H1 (cell line): ENCODE data around the gene RTN4RL2. TPM values are rescaled to one million over a fixed set of nuclear protein-coding genes. Genes with fewer than 3 reads are reported as not detected.

ENCODE experiments used
- CTCF ChIA-PET: fragments of 300-600 bp; sonication (Branson Sonifier 250); formaldehyde crosslinking; loops from one replicate; lab custom pipeline; 2021; ENCODE audit not compliant: partially characterized antibody; lab: Charles Lee
- POLR2A ChIA-PET: fragments of 300-600 bp; sonication (Branson Sonifier 250); formaldehyde crosslinking; loops from one replicate; lab custom pipeline; 2021; ENCODE audit warnings: inconsistent platforms; ENCODE audit not compliant: partially characterized antibody; lab: Charles Lee
- DNase-seq, 2 experiments: peaks; one replicate each; pipeline versions ENCODE4 v3.0.0 to v3.0.0-alpha.2; 2010 to 2022; ENCODE audit warnings: low spot score in 2 of 2, low read depth in 1 of 2, mixed read lengths in 1 of 2
- FAIRE-seq: peaks from 2 replicates; lab custom pipeline; 2011; peaks lifted over from hg19 to GRCh38; lab: Jason Lieb, UNC
- H2AFZ ChIP-seq: 2 replicates; pipeline ENCODE4 v1.8.1; 2012; ENCODE audit warnings: low read length, inconsistent platforms
- H2AK5ac ChIP-seq: 2 replicates; pipeline ENCODE4 v1.6.1; 2013; ENCODE audit warnings: low read depth, low read length
- H2BK120ac ChIP-seq: replicated peaks from 2 replicates; pipeline ENCODE3; 2013; ENCODE audit warnings: low read depth, low read length, inconsistent platforms
- H2BK12ac ChIP-seq: 2 replicates; pipeline ENCODE4 v1.6.1; 2013; ENCODE audit warnings: low read depth, low read length
- H2BK15ac ChIP-seq: 2 replicates; pipeline ENCODE4 v1.6.1; 2013; ENCODE audit warnings: low read length
- H2BK20ac ChIP-seq: 2 replicates; pipeline ENCODE4 v1.6.1; 2013; ENCODE audit warnings: low read length
- H2BK5ac ChIP-seq: 2 replicates; pipeline ENCODE4 v1.6.1; 2013; ENCODE audit warnings: low read depth, low read length
- H3K14ac ChIP-seq: 2 replicates; pipeline ENCODE4 v1.6.1; 2013; ENCODE audit warnings: inconsistent platforms; ENCODE audit not compliant: insufficient read length
- H3K18ac ChIP-seq: 2 replicates; pipeline ENCODE4 v1.6.1; 2013; ENCODE audit warnings: low read length; ENCODE audit errors: extremely low read depth
- H3K23ac ChIP-seq: 2 replicates; pipeline ENCODE4 v1.6.1; 2013; ENCODE audit warnings: inconsistent platforms; ENCODE audit not compliant: insufficient read length
- H3K23me2 ChIP-seq: 2 replicates; pipeline ENCODE4 v1.6.1; 2013; ENCODE audit warnings: low read depth, low read length
- H3K27ac ChIP-seq: 2 replicates; pipeline ENCODE4 v1.6.1; 2011; ENCODE audit warnings: low read depth, low read length, inconsistent platforms
- H3K27me3 ChIP-seq, 4 experiments: replicated peaks in 1 of 4; 1 replicate in 1 of 4; 2 replicates in 3 of 4; pipeline versions ENCODE4 v1.6.1 to v1.8.1; 2011 to 2013; ENCODE audit warnings: low read length in 3 of 4, mild to moderate bottlenecking in 3 of 4, inconsistent platforms in 2 of 4, mixed read lengths in 2 of 4, moderate library complexity in 1 of 4; ENCODE audit not compliant: control insufficient read depth in 3 of 4, insufficient read depth in 3 of 4; ENCODE audit errors: extremely low read depth in 1 of 4
- H3K36me3 ChIP-seq, 4 experiments: 2 replicates each; pipeline versions ENCODE4 v1.6.1 to v1.8.1; 2011 to 2013; ENCODE audit warnings: mild to moderate bottlenecking in 4 of 4, low read length in 3 of 4, moderate library complexity in 2 of 4, control low read depth in 1 of 4, inconsistent platforms in 1 of 4; ENCODE audit not compliant: insufficient read depth in 4 of 4, control insufficient read depth in 2 of 4
- H3K4ac ChIP-seq: replicated peaks from 2 replicates; pipeline ENCODE3; 2013; ENCODE audit warnings: low read length, low read depth, mixed read lengths, inconsistent platforms; ENCODE audit not compliant: insufficient read length
- H3K4me1 ChIP-seq, 4 experiments: replicated peaks in 1 of 4; 1 replicate in 1 of 4; 2 replicates in 3 of 4; pipeline versions ENCODE4 v1.6.1 to v1.8.1; 2011 to 2013; ENCODE audit warnings: low read length in 3 of 4, inconsistent platforms in 2 of 4, mixed read lengths in 1 of 4; ENCODE audit not compliant: insufficient read depth in 4 of 4, control insufficient read depth in 3 of 4
- H3K4me2 ChIP-seq, 2 experiments: 2 replicates each; pipeline versions ENCODE4 v1.6.1 to v1.8.1; 2011 to 2013; ENCODE audit warnings: low read depth in 2 of 2, low read length in 2 of 2, control low read depth in 1 of 2, inconsistent platforms in 1 of 2, mild to moderate bottlenecking in 1 of 2; ENCODE audit not compliant: insufficient read depth in 1 of 2
- H3K4me3 ChIP-seq, 4 experiments: fragments of 200-600, 300-600 bp in 1 of 4; sonication (generic), shearing (Covaris generic), sonication (Bioruptor Twin) in 1 of 4; 2 replicates each; pipeline versions ENCODE4 v1.5.1 to v1.8.1; 2011 to 2016; ENCODE audit warnings: low read length in 4 of 4, low read depth in 3 of 4, control low read depth in 2 of 4, inconsistent platforms in 2 of 4, mild to moderate bottlenecking in 2 of 4, mixed read lengths in 1 of 4, moderate library complexity in 1 of 4; ENCODE audit not compliant: insufficient read depth in 2 of 4; ENCODE audit errors: extremely low read depth in 1 of 4
- H3K56ac ChIP-seq: replicated peaks from 2 replicates; pipeline ENCODE3; 2013; ENCODE audit warnings: low read depth, mild to moderate bottlenecking, mixed read lengths, low read length, inconsistent platforms; ENCODE audit not compliant: insufficient read length
- H3K79me1 ChIP-seq: 2 replicates; pipeline ENCODE4 v1.6.1; 2013; ENCODE audit warnings: low read depth, low read length, control low read depth
- H3K79me2 ChIP-seq, 2 experiments: 2 replicates each; pipeline versions ENCODE4 v1.6.1 to v1.8.1; 2012 to 2013; ENCODE audit warnings: low read length in 2 of 2, mild to moderate bottlenecking in 2 of 2, inconsistent platforms in 1 of 2; ENCODE audit not compliant: insufficient read depth in 2 of 2, control insufficient read depth in 1 of 2
- H3K9ac ChIP-seq, 4 experiments: replicated peaks in 1 of 4; 1 replicate in 1 of 4; 2 replicates in 3 of 4; pipeline versions ENCODE4 v1.6.1 to v1.8.1; 2011 to 2013; ENCODE audit warnings: low read depth in 3 of 4, low read length in 3 of 4, control low read depth in 2 of 4, mild to moderate bottlenecking in 2 of 4, moderate library complexity in 2 of 4, inconsistent platforms in 1 of 4; ENCODE audit errors: extremely low read depth in 1 of 4
- H3K9me3 ChIP-seq, 2 experiments: 2 replicates each; pipeline versions ENCODE4 v1.6.1 to v1.8.1; 2012 to 2013; ENCODE audit warnings: mild to moderate bottlenecking in 2 of 2, moderate library complexity in 2 of 2, control low read depth in 1 of 2, inconsistent platforms in 1 of 2, low read depth in 1 of 2, low read length in 1 of 2, mixed read lengths in 1 of 2; ENCODE audit not compliant: insufficient read depth in 2 of 2
- H4K20me1 ChIP-seq, 2 experiments: replicated peaks in 1 of 2; 2 replicates each; pipeline versions ENCODE3 to v1.8.1; 2011 to 2013; ENCODE audit warnings: inconsistent platforms in 2 of 2, low read length in 2 of 2, mild to moderate bottlenecking in 1 of 2; ENCODE audit not compliant: insufficient read depth in 2 of 2, control insufficient read depth in 1 of 2
- H4K5ac ChIP-seq: 2 replicates; pipeline ENCODE4 v1.6.1; 2013; ENCODE audit warnings: low read length, low read depth, mixed read lengths, inconsistent platforms; ENCODE audit not compliant: insufficient read length
- H4K8ac ChIP-seq: 2 replicates; pipeline ENCODE4 v1.8.0; 2013; ENCODE audit warnings: mild to moderate bottlenecking, moderate library complexity, low read length, inconsistent platforms; ENCODE audit not compliant: insufficient read depth; ENCODE audit errors: extremely low read depth
- H4K91ac ChIP-seq: replicated peaks from 2 replicates; pipeline ENCODE3; 2013; ENCODE audit warnings: low read length, mixed read lengths, inconsistent platforms; ENCODE audit not compliant: insufficient read length
- CTBP2 ChIP-seq: IDR thresholded peaks from 2 replicates; pipeline ENCODE4 v1.7.0; 2011; ENCODE audit warnings: borderline replicate concordance, mild to moderate bottlenecking, moderate library complexity, mixed read lengths, low read length; ENCODE audit not compliant: insufficient read depth, insufficient read length
- CTCF ChIP-seq, 3 experiments: IDR thresholded peaks; 1 replicate in 2 of 3; 2 replicates in 1 of 3; pipeline versions ENCODE4 v1.5.1 to v1.6.1; 2011; ENCODE audit warnings: low read length in 3 of 3, mild to moderate bottlenecking in 3 of 3, inconsistent platforms in 2 of 3, low read depth in 1 of 3, moderate library complexity in 1 of 3; ENCODE audit not compliant: insufficient read depth in 1 of 3; ENCODE audit errors: control extremely low read depth in 1 of 3
- EGR1 ChIP-seq: IDR thresholded peaks from 2 replicates; pipeline ENCODE4 v1.6.1; 2011; ENCODE audit warnings: low read depth, low read length, borderline replicate concordance
- GABPA ChIP-seq: IDR thresholded peaks from 2 replicates; pipeline ENCODE4 v1.6.1; 2011; ENCODE audit warnings: mild to moderate bottlenecking, low read length, moderate library complexity, borderline replicate concordance; ENCODE audit not compliant: insufficient read depth
- GTF2F1 ChIP-seq: IDR thresholded peaks from 2 replicates; pipeline ENCODE4 v1.6.1; 2012; ENCODE audit warnings: low read depth, low read length, improper control_type of control experiment, borderline replicate concordance
- POLR2A ChIP-seq, 2 experiments: IDR thresholded peaks; 1 replicate in 1 of 2; 2 replicates in 1 of 2; pipeline ENCODE4 v1.6.1; 2011; ENCODE audit warnings: low read depth in 2 of 2, low read length in 2 of 2, mild to moderate bottlenecking in 2 of 2; ENCODE audit errors: control extremely low read depth in 1 of 2
- RAD21 ChIP-seq, 2 experiments: IDR thresholded peaks in 1 of 2; conservative IDR thresholded peaks in 1 of 2; 2 replicates each; pipeline ENCODE4 v1.6.1; 2011; ENCODE audit warnings: low read depth in 2 of 2, low read length in 2 of 2, improper control_type of control experiment in 1 of 2, inconsistent platforms in 1 of 2, mild to moderate bottlenecking in 1 of 2, moderate library complexity in 1 of 2
- RXRA ChIP-seq: IDR thresholded peaks from 2 replicates; pipeline ENCODE4 v1.6.1; 2011; ENCODE audit warnings: low read depth, mild to moderate bottlenecking, low read length, moderate library complexity; ENCODE audit not compliant: insufficient read depth
- TEAD4 ChIP-seq: IDR thresholded peaks from 2 replicates; pipeline ENCODE4 v1.6.1; 2012; ENCODE audit warnings: low read depth, low read length, inconsistent platforms, mixed read lengths
- YY1 ChIP-seq: IDR thresholded peaks from 2 replicates; pipeline ENCODE4 v1.6.1; 2011; ENCODE audit warnings: low read depth, mild to moderate bottlenecking, low read length
- WGBS, 2 experiments: shearing (Covaris generic) in 1 of 2; methylation state at CpG; one replicate each; pipeline versions ENCODE4 v1.1.6 to v1.1.7; 2013 to 2015; ENCODE audit warnings: low lambda C conversion rate in 2 of 2, mixed read lengths in 2 of 2, inconsistent platforms in 1 of 2, low coverage in 1 of 2, missing lambda C conversion rate in 1 of 2; ENCODE audit not compliant: insufficient replicate concordance in 2 of 2, insufficient coverage in 1 of 2, insufficient read length in 1 of 2; ENCODE audit errors: extremely low coverage in 1 of 2, missing lambda C conversion rate in 1 of 2; 5-methylcytosine and 5-hydroxymethylcytosine counted together
- polyA plus RNA-seq, 7 experiments: library from polyadenylated mRNA; depleted of rRNA in 3 of 7; stranded (reverse) in 5 of 7; unstranded in 2 of 7; fragments of >200 nt in 5 of 7; fragments of 200-250 nt in 2 of 7; gene quantifications; 1 replicate in 5 of 7; 2 replicates in 1 of 7; 4 replicates in 1 of 7; pipeline versions ENCODE4 v1.2.1 to v1.2.3, GENCODE V29; 2011 to 2013; ENCODE audit warnings: missing spikeins in 2 of 7, mixed read lengths in 2 of 7
- total RNA-seq: library from RNA; stranded (reverse); fragmentation: NEBNext Ultra II Directional; extraction: Animal tissue kit (Norgen Biotek cat#: 25700); gene quantifications from 2 replicates; pipeline ENCODE4 v1.2.1, GENCODE V29; 2021

Gene RTN4RL2
- total and polyA plus RNA-seq, 2 of the 8 experiments (the other 6 are each of a cell fraction or from before 2014, with no cell fraction given) = 11.4 to 23.7 TPM

DNA sequence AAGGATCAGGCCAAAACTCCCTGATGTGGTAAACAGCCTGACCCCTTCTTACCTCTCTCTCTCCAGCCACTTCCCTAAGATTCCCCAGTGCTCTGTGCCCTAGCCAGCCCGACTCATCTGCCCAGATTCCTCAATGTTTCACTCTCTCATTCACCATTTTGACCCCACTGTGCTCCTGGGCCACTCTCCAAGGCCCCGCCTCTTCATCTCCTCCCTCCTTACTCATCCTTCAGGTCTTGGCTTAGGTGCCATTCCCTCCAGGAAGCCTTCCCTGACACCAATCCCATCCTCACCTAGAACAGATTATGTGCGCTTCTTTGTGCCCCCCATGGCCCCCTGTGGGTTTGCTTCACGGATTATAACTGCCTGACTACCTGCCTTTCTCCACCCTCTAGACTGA is 46.6 kb upstream of the RTN4RL2 start:
- Histone ChIP-seq H3K9ac (no peak overlapping the region), H3K4me2 (no peak overlapping the region), H3K4me1 (no peaks in the 10 kb centered on the region; a peak in 2 of 7 replicates), H2BK15ac (no peak overlapping the region), H2BK5ac (no peak overlapping the region), H2AK5ac (no peak overlapping the region), H2BK12ac (no peak overlapping the region), H3K56ac (no peak overlapping the region), H3K79me1 (no peaks in the 10 kb centered on the region), H4K8ac (no peak overlapping the region), H3K27ac (no peak overlapping the region), H3K23ac (no peak overlapping the region), H3K4ac (no peak overlapping the region), H3K4me3 (no peak overlapping the region), H2BK120ac (no peak overlapping the region), H3K23me2 (no peaks in the 10 kb centered on the region), H3K27me3 (no peaks in the 10 kb centered on the region), H3K18ac (no peak overlapping the region), H2AFZ (no peak overlapping the region), H4K91ac (no peak overlapping the region), H3K79me2 (no peaks in the 10 kb centered on the region), H3K36me3 (peaks cover 10 to 57% (median 33%) of the 10 kb centered on the region in 4 experiments; a peak in 7 of 8 replicates), H4K20me1 (peaks cover 0 to 4% of the 10 kb centered on the region in 2 experiments), H2BK20ac (no peak overlapping the region), H3K9me3 (no peaks in the 10 kb centered on the region), H4K5ac (no peak overlapping the region), H3K14ac (no peak overlapping the region)
- ChIA-PET POLR2A (no interaction called here), CTCF (no interaction called here)
- WGBS, 2 experiments = 85% methylated on average over 4 of the region's 4 CpGs; no CpG with 5 or more reads in 1 of the 2 experiments
- no peak for FAIRE-seq
- no peak for DNase-seq
- TF ChIP-seq YY1 (no peak), GTF2F1 (no peak), CTBP2 (no peak), GABPA (no peak), POLR2A (IDR thresholded peaks at IDR 0.05; ENCODE audit: control extremely low read depth in 1 of 2, low read depth in 2 of 2, low read length in 2 of 2) (no peak), RXRA (no peak), EGR1 (no peak), TEAD4 (no peak), CTCF (IDR thresholded peaks at IDR 0.05; ENCODE audit: control extremely low read depth in 1 of 3, insufficient read depth in 1 of 3, low read depth in 1 of 3, low read length in 3 of 3) (no peak), RAD21 (IDR thresholded peaks at IDR 0.05 in 1 of 2, conservative IDR thresholded peaks at IDR 0.05 in 1 of 2; ENCODE audit: low read depth in 2 of 2, low read length in 2 of 2) (no peak)
